ENCODE results near the gene AUTS2. TPM values are rescaled to one million over a fixed set of nuclear protein-coding genes. Genes with fewer than 3 reads are reported as not detected.

Gene AUTS2
- total and polyA plus RNA-seq, 2 experiments from 2014 or later: 32.0 to 91.0 TPM

DNA sequence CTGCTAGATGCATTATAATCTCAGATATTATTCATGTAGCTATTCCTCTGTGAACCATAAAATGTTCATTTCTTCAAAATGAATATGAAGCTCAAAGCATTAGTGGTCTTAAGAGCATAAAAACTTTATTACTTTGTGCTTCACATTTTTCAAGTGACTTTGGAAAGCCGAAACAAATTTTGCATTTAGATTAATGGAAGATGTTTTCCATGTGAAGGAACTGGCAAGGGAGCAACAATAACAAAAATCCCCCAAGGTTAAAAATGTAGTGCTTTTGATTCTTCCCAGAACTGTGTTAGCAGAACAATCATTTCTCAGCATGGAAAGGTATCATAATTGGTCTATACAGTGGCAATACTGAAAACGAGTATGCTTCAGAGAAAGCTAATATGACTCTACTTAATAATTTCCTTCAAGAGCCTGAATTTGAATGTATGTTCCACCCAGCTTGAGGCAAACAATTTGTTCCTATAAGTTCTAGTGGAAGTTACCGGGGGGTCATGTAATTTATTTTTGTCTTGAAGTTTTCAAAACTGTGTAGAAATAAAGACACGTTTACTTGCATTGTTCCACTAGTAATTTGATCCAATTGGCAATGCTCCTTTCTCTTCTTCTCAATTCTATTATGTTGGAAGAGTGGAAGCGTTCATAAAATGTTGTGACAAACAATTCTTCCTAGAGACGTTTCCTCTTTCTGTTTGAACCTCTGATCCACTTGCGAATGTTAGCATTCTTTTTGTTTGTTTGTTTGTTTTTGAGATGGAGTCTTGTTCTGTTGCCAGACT is 665.4 kb downstream of the AUTS2 start (continued):
- TF ChIP-seq STAT1 (IDR thresholded peaks at IDR 0.05; ENCODE audit: unreplicated experiment) (no peak), EZH2 (IDR thresholded peaks at IDR 0.05; ENCODE audit: low read depth, unreplicated experiment) (no peak), ZNF114 (CRISPR knock-in tag; IDR thresholded peaks at IDR 0.05) (no peak), CREB1 (CRISPR knock-in tag; IDR thresholded peaks at IDR 0.05; ENCODE audit: low read depth) (no peak), JUNB (IDR thresholded peaks at IDR 0.05; ENCODE audit: unreplicated experiment) (no peak), ZNF331 (CRISPR knock-in tag; IDR thresholded peaks at IDR 0.05; ENCODE audit: low read depth) (no peak), NANOG (IDR thresholded peaks at IDR 0.05; ENCODE audit: borderline replicate concordance) (no peak)
- TF ChIP-seq, protein P1, sequence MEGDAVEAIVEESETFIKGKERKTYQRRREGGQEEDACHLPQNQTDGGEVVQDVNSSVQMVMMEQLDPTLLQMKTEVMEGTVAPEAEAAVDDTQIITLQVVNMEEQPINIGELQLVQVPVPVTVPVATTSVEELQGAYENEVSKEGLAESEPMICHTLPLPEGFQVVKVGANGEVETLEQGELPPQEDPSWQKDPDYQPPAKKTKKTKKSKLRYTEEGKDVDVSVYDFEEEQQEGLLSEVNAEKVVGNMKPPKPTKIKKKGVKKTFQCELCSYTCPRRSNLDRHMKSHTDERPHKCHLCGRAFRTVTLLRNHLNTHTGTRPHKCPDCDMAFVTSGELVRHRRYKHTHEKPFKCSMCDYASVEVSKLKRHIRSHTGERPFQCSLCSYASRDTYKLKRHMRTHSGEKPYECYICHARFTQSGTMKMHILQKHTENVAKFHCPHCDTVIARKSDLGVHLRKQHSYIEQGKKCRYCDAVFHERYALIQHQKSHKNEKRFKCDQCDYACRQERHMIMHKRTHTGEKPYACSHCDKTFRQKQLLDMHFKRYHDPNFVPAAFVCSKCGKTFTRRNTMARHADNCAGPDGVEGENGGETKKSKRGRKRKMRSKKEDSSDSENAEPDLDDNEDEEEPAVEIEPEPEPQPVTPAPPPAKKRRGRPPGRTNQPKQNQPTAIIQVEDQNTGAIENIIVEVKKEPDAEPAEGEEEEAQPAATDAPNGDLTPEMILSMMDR (conservative IDR thresholded peaks at IDR 0.05; ENCODE audit: low read depth in 2 of 2): no peak
- TF ChIP-seq, protein P2, sequence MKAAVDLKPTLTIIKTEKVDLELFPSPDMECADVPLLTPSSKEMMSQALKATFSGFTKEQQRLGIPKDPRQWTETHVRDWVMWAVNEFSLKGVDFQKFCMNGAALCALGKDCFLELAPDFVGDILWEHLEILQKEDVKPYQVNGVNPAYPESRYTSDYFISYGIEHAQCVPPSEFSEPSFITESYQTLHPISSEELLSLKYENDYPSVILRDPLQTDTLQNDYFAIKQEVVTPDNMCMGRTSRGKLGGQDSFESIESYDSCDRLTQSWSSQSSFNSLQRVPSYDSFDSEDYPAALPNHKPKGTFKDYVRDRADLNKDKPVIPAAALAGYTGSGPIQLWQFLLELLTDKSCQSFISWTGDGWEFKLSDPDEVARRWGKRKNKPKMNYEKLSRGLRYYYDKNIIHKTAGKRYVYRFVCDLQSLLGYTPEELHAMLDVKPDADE (IDR thresholded peaks at IDR 0.05): no peak
- TF ChIP-seq, protein P3, sequence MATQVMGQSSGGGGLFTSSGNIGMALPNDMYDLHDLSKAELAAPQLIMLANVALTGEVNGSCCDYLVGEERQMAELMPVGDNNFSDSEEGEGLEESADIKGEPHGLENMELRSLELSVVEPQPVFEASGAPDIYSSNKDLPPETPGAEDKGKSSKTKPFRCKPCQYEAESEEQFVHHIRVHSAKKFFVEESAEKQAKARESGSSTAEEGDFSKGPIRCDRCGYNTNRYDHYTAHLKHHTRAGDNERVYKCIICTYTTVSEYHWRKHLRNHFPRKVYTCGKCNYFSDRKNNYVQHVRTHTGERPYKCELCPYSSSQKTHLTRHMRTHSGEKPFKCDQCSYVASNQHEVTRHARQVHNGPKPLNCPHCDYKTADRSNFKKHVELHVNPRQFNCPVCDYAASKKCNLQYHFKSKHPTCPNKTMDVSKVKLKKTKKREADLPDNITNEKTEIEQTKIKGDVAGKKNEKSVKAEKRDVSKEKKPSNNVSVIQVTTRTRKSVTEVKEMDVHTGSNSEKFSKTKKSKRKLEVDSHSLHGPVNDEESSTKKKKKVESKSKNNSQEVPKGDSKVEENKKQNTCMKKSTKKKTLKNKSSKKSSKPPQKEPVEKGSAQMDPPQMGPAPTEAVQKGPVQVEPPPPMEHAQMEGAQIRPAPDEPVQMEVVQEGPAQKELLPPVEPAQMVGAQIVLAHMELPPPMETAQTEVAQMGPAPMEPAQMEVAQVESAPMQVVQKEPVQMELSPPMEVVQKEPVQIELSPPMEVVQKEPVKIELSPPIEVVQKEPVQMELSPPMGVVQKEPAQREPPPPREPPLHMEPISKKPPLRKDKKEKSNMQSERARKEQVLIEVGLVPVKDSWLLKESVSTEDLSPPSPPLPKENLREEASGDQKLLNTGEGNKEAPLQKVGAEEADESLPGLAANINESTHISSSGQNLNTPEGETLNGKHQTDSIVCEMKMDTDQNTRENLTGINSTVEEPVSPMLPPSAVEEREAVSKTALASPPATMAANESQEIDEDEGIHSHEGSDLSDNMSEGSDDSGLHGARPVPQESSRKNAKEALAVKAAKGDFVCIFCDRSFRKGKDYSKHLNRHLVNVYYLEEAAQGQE (IDR thresholded peaks at IDR 0.05; ENCODE audit: unreplicated experiment): no peak

DNA sequence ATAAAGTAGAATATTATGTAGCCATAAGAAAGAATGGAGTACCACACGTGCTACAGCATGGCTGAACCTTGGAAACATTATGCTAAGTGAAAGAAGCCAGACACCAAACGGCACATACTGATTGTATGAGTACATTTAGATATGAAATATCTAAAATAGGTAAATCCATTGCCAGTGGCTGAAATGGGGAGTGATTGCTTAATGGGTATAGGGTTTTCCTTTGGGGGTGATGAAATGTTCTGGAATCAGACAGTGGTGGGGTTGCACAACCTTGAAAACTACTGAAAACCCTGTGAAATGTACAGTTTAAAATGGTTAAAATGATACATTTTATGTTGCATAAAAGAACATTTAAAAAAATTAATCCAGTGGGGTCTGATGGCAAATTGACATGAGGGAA is 667.9 kb downstream of the AUTS2 start:
- Mint-ChIP-seq H3K27ac (no peak overlapping the region), H3K27me3 (ENCODE audit: insufficient read depth, low read depth, poor library complexity) (peaks cover 2% of the 10 kb centered on the region), H3K4me1 (peaks cover 29% of the 10 kb centered on the region), H3K4me3 (no peak overlapping the region), H3K9me3 (no peaks in the 10 kb centered on the region), H3K36me3 (ENCODE audit: low read depth) (no peaks in the 10 kb centered on the region)
- Histone ChIP-seq H3F3A (replicated peaks; ENCODE audit: low read depth) (no peaks in the 10 kb centered on the region), H3K79me2 (replicated peaks; ENCODE audit: insufficient read depth) (no peaks in the 10 kb centered on the region), H2AFZ (no peak overlapping the region), H3K4me1 (ENCODE audit: insufficient read depth) (peaks cover 27% of the 10 kb centered on the region), H3K9me2 (ENCODE audit: insufficient read depth) (no peaks in the 10 kb centered on the region), H4K20me1 (replicated peaks; ENCODE audit: insufficient read depth) (no peaks in the 10 kb centered on the region; the same call in 1 of the 2 replicates), H3K4me3 (no peak overlapping the region), H3K4me2 (no peak overlapping the region), H3K27ac (ENCODE audit: low read depth) (no peak overlapping the region), H3K27me3 (ENCODE audit: insufficient read depth) (no peaks in the 10 kb centered on the region), H3K36me3 (ENCODE audit: insufficient read depth) (no peaks in the 10 kb centered on the region)
- ATAC-seq (no peak), DNase-seq (ENCODE audit: low spot score) (no peak)
- TF ChIP-seq, protein P4, sequence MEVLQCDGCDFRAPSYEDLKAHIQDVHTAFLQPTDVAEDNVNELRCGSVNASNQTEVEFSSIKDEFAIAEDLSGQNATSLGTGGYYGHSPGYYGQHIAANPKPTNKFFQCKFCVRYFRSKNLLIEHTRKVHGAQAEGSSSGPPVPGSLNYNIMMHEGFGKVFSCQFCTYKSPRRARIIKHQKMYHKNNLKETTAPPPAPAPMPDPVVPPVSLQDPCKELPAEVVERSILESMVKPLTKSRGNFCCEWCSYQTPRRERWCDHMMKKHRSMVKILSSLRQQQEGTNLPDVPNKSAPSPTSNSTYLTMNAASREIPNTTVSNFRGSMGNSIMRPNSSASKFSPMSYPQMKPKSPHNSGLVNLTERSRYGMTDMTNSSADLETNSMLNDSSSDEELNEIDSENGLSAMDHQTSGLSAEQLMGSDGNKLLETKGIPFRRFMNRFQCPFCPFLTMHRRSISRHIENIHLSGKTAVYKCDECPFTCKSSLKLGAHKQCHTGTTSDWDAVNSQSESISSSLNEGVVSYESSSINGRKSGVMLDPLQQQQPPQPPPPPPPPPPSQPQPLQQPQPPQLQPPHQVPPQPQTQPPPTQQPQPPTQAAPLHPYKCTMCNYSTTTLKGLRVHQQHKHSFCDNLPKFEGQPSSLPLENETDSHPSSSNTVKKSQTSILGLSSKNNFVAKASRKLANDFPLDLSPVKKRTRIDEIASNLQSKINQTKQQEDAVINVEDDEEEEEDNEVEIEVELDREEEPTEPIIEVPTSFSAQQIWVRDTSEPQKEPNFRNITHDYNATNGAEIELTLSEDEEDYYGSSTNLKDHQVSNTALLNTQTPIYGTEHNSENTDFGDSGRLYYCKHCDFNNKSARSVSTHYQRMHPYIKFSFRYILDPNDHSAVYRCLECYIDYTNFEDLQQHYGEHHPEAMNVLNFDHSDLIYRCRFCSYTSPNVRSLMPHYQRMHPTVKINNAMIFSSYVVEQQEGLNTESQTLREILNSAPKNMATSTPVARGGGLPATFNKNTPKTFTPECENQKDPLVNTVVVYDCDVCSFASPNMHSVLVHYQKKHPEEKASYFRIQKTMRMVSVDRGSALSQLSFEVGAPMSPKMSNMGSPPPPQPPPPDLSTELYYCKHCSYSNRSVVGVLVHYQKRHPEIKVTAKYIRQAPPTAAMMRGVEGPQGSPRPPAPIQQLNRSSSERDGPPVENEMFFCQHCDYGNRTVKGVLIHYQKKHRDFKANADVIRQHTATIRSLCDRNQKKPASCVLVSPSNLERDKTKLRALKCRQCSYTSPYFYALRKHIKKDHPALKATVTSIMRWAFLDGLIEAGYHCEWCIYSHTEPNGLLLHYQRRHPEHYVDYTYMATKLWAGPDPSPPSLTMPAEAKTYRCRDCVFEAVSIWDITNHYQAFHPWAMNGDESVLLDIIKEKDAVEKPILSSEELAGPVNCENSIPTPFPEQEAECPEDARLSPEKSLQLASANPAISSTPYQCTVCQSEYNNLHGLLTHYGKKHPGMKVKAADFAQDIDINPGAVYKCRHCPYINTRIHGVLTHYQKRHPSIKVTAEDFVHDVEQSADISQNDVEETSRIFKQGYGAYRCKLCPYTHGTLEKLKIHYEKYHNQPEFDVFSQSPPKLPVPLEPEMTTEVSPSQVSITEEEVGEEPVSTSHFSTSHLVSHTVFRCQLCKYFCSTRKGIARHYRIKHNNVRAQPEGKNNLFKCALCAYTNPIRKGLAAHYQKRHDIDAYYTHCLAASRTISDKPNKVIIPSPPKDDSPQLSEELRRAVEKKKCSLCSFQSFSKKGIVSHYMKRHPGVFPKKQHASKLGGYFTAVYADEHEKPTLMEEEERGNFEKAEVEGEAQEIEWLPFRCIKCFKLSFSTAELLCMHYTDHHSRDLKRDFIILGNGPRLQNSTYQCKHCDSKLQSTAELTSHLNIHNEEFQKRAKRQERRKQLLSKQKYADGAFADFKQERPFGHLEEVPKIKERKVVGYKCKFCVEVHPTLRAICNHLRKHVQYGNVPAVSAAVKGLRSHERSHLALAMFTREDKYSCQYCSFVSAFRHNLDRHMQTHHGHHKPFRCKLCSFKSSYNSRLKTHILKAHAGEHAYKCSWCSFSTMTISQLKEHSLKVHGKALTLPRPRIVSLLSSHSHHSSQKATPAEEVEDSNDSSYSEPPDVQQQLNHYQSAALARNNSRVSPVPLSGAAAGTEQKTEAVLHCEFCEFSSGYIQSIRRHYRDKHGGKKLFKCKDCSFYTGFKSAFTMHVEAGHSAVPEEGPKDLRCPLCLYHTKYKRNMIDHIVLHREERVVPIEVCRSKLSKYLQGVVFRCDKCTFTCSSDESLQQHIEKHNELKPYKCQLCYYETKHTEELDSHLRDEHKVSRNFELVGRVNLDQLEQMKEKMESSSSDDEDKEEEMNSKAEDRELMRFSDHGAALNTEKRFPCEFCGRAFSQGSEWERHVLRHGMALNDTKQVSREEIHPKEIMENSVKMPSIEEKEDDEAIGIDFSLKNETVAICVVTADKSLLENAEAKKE (CRISPR knock-in tag; IDR thresholded peaks at IDR 0.05): no peak
- no peak for TF ChIP-seq CREB1 (CRISPR knock-in tag; IDR thresholded peaks at IDR 0.05; ENCODE audit: low read depth)

All from GM23338 (cell line).